BLaER1 (cell line): Measurements from ENCODE around the gene TENT4A.

ENCODE experiments used
- H3K27ac ChIP-seq: shearing (Covaris generic); formaldehyde crosslinking; 2 replicates; pipeline ENCODE4 v1.8.1; 2022
- H3K27me3 ChIP-seq: shearing (Covaris generic); formaldehyde crosslinking; 2 replicates; pipeline ENCODE4 v1.8.1; 2022
- H3K36me3 ChIP-seq: shearing (Covaris generic); formaldehyde crosslinking; 2 replicates; pipeline ENCODE4 v1.8.1; 2022
- H3K4me1 ChIP-seq: shearing (Covaris generic); formaldehyde crosslinking; 2 replicates; pipeline ENCODE4 v1.8.1; 2022
- H3K4me2 ChIP-seq: shearing (Covaris generic); formaldehyde crosslinking; 2 replicates; pipeline ENCODE4 v1.8.1; 2022
- H3K4me3 ChIP-seq: shearing (Covaris generic); formaldehyde crosslinking; 2 replicates; pipeline ENCODE4 v1.8.1; 2022
- H3K9ac ChIP-seq: shearing (Covaris generic); formaldehyde crosslinking; 2 replicates; pipeline ENCODE4 v1.8.1; 2022
- H3K9me3 ChIP-seq: shearing (Covaris generic); formaldehyde crosslinking; 2 replicates; pipeline ENCODE4 v1.8.1; 2022
- H4K20me1 ChIP-seq: shearing (Covaris generic); formaldehyde crosslinking; 2 replicates; pipeline ENCODE4 v1.8.1; 2022
- Cebpa-rat ChIP-seq: shearing (Covaris generic); IDR thresholded peaks from 2 replicates; pipeline ENCODE4 v1.8.1; 2022

Gene TENT4A

DNA sequence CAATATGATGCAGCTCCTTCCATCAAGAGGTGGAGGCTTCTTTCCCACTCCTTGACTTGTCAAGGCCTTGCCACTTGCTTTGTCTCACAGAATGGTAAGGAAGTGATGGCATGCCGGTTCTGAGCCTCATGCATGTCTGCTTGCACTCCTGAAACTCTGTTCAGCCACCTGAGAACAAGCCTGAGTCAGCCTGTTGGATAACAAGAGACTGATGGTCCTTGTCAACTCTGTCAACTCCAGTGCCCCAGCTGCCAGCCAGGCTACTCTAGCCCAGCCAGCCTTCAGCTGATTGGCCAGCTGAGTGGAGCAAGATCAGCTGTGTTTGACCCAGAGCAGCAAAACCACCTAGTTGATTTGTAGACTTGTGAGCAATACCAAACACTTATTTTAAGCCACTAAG lies 4.4 kb upstream of the TENT4A start:
- Histone ChIP-seq H3K4me2 (no peak overlapping the region), H3K27me3 (no peaks in the 10 kb centered on the region)
- TF ChIP-seq Cebpa-rat = no peak

DNA sequence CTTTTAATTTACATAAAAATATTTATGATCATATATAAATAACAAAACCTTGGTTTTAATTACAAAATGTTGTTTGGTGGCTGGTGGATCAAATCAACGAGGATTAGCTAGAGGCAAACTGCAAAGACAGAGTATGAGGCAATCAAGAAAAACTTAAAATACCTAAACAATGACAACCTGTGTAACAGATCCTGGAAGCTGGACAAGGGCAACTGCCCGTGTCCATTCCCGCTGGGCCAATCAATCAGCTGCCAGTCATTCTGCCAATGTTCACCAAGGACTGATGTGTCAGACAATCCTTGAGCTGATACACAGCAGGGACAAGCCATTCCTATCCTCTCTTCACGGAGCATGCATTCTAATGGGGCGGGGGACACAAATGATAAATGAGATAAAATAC lies 3.2 kb upstream of the TENT4A start:
- no peak for TF ChIP-seq Cebpa-rat
- no peak overlapping the region for H3K27ac ChIP-seq

More for the DNA sequence above, 4.4 kb upstream of the TENT4A start:
- no peaks in the 10 kb centered on the region for H3K9me3 ChIP-seq
- no peak overlapping the region for H3K27ac ChIP-seq
- no peaks in the 10 kb centered on the region for H4K20me1 ChIP-seq
- no peak overlapping the region for H3K4me3 ChIP-seq
- peaks cover 24% of the 10 kb centered on the region for H3K4me1 ChIP-seq
- H3K9ac ChIP-seq = no peak overlapping the region
- no peaks in the 10 kb centered on the region for H3K36me3 ChIP-seq

DNA sequence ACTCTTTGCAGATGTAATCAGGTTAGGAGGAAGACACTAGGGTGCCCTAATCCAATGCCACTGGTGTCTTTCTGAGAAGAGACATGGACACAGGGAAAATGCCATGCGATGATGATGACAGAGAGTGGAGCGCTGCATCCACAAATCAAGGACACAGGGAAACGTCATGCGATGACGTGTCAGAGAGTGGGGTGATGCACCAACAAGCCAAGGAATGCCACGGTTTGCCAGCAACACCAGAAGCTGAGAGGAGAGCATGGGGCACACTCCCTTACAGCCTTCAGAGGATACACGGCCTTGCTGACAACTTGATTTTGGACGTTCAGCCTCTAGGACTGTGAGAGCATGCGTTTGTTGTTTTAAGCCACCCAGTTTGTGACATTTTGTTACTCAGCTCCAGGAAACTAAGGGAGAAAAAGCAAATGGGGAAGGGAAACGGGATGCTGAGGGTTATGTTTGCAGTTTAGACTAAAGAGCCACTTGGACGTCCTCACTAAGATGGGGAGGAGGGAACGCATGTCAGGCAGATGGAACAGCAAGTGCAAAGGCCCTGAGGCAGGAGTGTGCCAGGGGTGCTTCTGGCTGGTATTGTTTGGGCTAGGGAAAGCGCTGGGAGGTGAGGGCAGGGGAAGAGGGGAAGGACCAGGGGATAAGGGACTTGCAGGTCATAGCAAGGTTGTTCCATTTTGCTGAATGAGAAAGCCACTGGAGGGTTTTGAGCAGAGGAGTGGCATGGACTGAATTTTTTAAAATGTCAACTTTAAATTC lies 2.5 kb upstream of the TENT4A start:
- H3K4me1 ChIP-seq = peaks cover 33% of the 10 kb centered on the region
- H3K4me2 ChIP-seq = no peak overlapping the region
- H3K27me3 ChIP-seq = no peaks in the 10 kb centered on the region
- H3K36me3 ChIP-seq = no peaks in the 10 kb centered on the region
- no peak for TF ChIP-seq Cebpa-rat
- no peak overlapping the region for H3K4me3 ChIP-seq
- H3K9me3 ChIP-seq = no peaks in the 10 kb centered on the region
- H3K9ac ChIP-seq = no peak overlapping the region
- H4K20me1 ChIP-seq = peaks cover 17% of the 10 kb centered on the region
- H3K27ac ChIP-seq = no peak overlapping the region

More for the DNA sequence above, 3.2 kb upstream of the TENT4A start:
- H3K9ac ChIP-seq = no peak overlapping the region
- H3K4me3 ChIP-seq = no peak overlapping the region
- no peaks in the 10 kb centered on the region for H3K36me3 ChIP-seq
- H3K4me1 ChIP-seq = peaks cover 27% of the 10 kb centered on the region
- no peak overlapping the region for H3K4me2 ChIP-seq
- peaks cover 10% of the 10 kb centered on the region for H4K20me1 ChIP-seq
- H3K9me3 ChIP-seq = no peaks in the 10 kb centered on the region
- no peaks in the 10 kb centered on the region for H3K27me3 ChIP-seq

GRCh38 chr5:6711409-6712141 lies 1.7 kb upstream of the TENT4A start:
- Histone ChIP-seq H3K9ac (peak overlapping the region; percentile 93), H3K4me2 (peak overlapping the region; percentile 93), H3K27me3 (no peaks in the 10 kb centered on the region), H3K4me3 (peak overlapping the region; percentile 90), H3K36me3 (peaks cover 6% of the 10 kb centered on the region; the same call in 1 of the 2 replicates), H3K4me1 (peaks cover 42% of the 10 kb centered on the region), H4K20me1 (peaks cover 25% of the 10 kb centered on the region), H3K27ac (peak overlapping the region; percentile 98), H3K9me3 (no peaks in the 10 kb centered on the region)
- TF ChIP-seq Cebpa-rat = no peak

- Histone ChIP-seq H3K27ac (peak overlapping the region; percentile 98), H3K9me3 (no peaks in the 10 kb centered on the region), H3K36me3 (peaks cover 10% of the 10 kb centered on the region; the same call in 1 of the 2 replicates), H3K4me1 (peaks cover 47% of the 10 kb centered on the region), H3K4me2 (peak overlapping the region; percentile 93), H3K4me3 (peak overlapping the region; percentile 90), H3K27me3 (no peaks in the 10 kb centered on the region), H3K9ac (peak overlapping the region; percentile 93), H4K20me1 (peaks cover 31% of the 10 kb centered on the region)
- TF ChIP-seq Cebpa-rat = no peak
Observed at GRCh38 chr5:6712142-6712576, 1.1 kb upstream of the TENT4A start.

DNA sequence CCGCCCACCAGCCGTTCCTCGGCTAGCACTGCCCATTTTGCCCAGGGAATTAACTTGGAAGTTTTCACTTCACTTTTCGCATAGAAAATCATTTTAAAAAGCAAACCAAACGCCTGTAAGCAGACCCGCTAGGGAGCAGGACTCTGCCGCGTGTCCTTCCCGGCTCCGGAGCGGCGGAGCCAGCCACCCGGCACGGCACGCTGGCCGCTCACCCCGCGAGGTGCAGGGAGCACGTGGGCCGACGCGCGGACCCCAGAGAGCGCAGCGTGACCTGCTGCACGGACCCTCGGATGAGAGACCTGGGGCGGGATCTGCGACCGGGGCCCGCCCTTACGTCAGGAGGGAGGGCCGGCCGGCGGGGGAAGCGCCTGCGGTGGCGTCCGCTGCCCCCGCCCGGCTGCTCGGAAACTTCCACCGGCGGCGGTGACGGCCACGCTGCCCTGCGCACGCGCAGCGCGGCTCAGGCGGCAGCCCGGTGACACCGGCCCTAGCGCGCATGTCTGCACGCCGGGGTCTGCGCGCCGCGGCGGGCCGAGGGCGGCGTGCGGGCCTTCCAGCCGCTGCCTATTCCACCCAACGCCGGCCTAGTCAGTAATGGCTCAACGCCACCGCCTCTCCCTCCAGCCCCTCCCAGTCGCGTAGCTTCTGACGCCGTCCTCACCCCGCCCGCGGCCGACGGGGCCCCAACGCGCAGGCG lies 507 bp upstream of the TENT4A start:
- peak overlapping the region; percentile 98 for H3K27ac ChIP-seq

GRCh38 chr5:6714226-6715041 lies 1.2 kb downstream of the TENT4A start:
- Histone ChIP-seq H4K20me1 (peaks cover 54% of the 10 kb centered on the region), H3K27ac (peak overlapping the region; percentile 86), H3K9me3 (no peaks in the 10 kb centered on the region), H3K27me3 (no peaks in the 10 kb centered on the region; the same call in 1 of the 2 replicates), H3K4me1 (peaks cover 55% of the 10 kb centered on the region), H3K36me3 (peaks cover 32% of the 10 kb centered on the region), H3K4me3 (peak overlapping the region; percentile 90), H3K9ac (peak overlapping the region; percentile 85), H3K4me2 (peak overlapping the region; percentile 93)
- no peak for TF ChIP-seq Cebpa-rat

More for the DNA sequence above, 507 bp upstream of the TENT4A start:
- Histone ChIP-seq H3K4me3 (peak overlapping the region; percentile 90), H3K4me1 (peaks cover 49% of the 10 kb centered on the region), H3K4me2 (peak overlapping the region; percentile 93), H3K27me3 (no peaks in the 10 kb centered on the region; the same call in 1 of the 2 replicates), H3K9ac (peak overlapping the region; percentile 93), H3K9me3 (no peaks in the 10 kb centered on the region), H4K20me1 (peaks cover 36% of the 10 kb centered on the region), H3K36me3 (peaks cover 16% of the 10 kb centered on the region; the same call in 1 of the 2 replicates)
- TF ChIP-seq Cebpa-rat = no peak

DNA sequence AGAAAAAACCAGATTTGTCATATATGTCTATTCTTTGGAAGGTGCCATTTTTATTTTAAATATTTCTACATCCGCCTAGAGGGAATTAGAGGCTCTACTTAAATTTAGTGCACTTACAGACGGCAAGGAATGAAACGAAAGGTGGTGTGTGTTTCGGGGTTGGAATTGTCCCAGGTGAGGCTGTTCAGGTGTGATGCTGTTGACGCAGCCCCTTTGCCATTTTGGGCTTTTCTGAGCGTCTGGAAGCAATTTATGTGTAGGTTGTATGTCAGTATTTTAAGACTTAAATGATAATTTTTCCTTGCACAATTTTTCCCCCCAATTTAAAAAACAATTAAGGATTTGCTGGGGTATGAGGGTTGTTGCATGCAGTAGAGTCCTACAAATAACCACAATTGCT lies 2.0 kb downstream of the TENT4A start:
- no peak for TF ChIP-seq Cebpa-rat
- H3K4me2 ChIP-seq = peak overlapping the region; percentile 93
- peaks cover 36% of the 10 kb centered on the region for H3K36me3 ChIP-seq
- peak overlapping the region; percentile 90 for H3K4me3 ChIP-seq
- no peaks in the 10 kb centered on the region; the same call in 1 of the 2 replicates for H3K27me3 ChIP-seq
- H3K9me3 ChIP-seq = no peaks in the 10 kb centered on the region
- H3K4me1 ChIP-seq = peaks cover 63% of the 10 kb centered on the region
- no peak overlapping the region for H3K27ac ChIP-seq
- H4K20me1 ChIP-seq = peaks cover 62% of the 10 kb centered on the region
- peak overlapping the region; percentile 85 for H3K9ac ChIP-seq
